Stimulated activated CD8-positive, alpha-beta memory T cell treated with anti-CD3 and anti-CD28 coated beads, Interleukin-2, amount 100 ng/mL, for 48 hours (primary cell): ENCODE results near the gene TANC2.

ENCODE experiments used
- DNase-seq, 2 donors: peaks; one replicate each; pipeline ENCODE4 v3.0.0-alpha.2; 2020; ENCODE audit warnings: low read depth in 2 of 2

TANC2 gene

DNA sequence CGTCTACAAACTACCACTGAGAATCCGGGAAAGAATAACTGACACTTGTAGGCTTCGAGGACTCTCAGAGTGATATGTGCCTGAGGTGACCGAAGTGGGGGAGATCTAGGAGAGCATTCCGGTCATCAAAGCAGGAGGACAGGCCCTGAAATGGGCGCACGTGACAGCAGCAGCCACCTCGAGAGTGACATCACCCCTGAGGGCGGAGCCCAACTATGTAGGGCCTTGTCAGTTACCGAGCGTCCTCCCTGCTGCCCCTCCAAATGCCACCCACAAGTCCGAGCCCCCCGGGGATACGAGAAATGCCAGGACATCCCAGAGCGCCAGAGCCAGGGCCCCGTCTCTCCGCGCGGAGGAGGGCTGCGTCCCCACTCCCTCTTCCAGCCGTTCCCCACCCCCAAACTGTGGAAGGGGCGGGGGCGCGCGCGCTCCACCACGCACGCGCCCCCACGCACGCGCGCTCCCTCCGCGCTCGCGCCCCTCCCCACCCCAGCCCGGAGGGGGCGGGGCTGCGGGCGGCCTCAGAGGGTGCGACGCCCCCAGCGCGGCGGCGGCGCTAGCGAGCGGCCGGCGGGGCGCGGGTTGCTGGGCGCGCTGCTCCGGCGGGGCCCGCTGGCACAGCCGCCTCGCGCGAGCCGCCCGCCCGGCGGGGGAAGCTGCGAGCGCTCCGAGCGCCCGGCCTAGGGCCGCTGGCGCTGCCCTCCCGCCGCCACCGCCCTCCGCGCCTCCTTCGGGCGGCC, at the start of gene TANC2:
Gene TANC2, plus strand, starts transcription at position 550 of the 740 bp plus-strand sequence. CDS start 43,325 bp downstream, outside the sequence.
- DNase-seq: peak; percentile 48 to 56

DNA sequence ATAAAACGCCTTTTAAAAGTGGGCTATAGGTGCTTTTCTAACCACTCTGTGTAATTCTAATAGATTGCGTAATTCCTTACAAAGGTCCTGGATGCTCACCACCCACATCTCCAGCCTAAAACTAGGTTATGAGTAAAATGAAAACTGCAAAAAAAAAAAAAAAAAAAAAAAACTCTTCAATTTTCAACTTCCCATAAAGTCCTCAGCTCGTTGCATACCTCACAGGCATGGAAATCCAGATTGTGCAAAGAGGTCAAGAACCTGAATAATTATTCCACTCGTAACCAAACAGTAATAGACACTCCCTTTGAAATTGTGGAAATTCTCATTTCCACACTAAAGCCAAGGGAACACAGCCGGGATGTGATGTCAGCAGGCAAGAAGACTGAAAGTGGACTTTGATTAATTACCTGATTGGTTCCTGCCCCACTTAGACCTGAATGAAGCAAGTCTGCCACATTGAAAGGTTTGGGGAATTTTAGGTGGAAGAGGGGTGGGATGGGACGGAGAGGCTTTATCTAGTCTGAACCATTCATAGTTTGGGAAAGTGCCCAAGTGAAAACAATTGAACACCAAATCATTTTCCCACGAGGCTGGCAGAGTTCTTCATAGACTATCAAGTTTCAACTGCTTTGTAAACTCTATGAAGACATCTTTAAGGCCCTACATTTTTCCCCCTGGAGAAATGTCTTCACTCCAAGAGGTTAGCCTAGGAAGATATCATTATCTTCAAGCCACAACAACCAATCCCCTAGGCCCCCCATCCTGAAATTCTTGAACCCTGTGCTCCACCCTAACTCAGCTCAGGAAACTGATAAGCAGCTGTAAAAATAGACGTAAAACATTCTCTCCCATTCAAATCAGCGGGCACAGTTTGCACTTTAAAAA, 49.1 kb upstream of the TANC2 start:
- DNase-seq: no peak

DNA sequence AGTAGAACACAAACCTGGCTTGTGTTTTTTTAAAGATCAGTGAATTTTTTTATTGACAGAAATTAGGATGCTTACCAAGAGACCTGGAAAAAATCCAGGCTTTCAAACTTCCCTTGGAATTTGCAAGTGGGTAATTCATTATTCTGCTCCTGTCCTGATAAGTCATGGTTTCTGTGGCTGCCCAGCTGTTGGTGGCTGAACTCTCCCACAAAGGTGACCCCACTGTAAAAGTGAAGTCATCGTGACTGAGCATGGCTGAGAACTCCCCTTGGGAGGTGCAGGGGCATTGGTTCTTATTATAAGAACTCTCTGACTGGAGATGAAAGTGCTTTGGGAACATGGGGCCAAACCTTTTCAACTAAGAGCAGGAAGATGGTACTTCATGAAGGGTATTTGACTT, 46.6 kb upstream of the TANC2 start:
- no peak for DNase-seq

- no peak for DNase-seq
Measured at GRCh38 chr17:62920300-62920699, 45.7 kb upstream of the TANC2 start.

- DNase-seq: no peak
Measured at GRCh38 chr17:62921817-62922216, 44.2 kb upstream of the TANC2 start.

DNA sequence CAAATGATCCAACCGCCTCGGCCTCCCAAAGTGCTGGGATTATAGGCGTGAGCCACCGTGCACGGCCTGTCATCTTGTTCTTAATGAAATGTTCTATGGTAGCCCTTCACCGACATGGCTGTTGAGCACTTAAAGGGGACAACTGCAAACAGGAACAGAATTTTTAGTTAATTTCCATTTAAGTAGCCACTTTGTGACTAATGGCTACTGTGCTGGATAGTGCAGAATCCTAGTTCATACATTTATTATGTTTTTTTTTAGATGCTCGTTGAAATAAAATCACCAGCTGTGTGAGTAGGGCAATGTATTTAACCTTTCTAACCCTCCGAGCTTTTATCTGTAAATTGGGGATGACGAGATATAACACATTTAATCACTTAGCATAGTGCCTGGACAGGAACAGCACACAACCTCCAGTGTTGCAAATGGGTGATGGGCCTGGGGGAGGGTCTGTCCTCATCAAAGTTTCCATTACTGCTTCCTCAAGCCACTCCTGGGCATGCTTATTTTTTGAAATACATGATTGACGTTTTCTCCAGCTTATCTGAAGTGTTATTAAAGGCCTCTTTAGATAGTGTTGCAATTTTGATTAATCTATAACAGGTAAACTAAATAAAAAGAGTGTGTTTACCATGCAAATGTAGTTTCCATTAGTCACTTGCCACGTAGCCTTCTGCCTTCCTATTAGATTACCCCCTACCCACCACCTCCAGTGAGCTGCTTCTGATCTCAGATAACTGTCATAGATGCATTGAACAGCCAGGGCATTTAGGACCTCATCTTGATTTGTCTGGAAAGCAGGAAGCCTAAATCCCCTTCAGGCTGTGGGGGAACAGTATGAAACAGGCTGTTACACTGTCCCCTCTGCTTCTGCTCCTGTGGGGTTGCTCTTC, 42.5 kb upstream of the TANC2 start:
- DNase-seq: no peak

GRCh38 chr17:62925267-62925836, 40.7 kb upstream of the TANC2 start:
- DNase-seq: no peak

DNA sequence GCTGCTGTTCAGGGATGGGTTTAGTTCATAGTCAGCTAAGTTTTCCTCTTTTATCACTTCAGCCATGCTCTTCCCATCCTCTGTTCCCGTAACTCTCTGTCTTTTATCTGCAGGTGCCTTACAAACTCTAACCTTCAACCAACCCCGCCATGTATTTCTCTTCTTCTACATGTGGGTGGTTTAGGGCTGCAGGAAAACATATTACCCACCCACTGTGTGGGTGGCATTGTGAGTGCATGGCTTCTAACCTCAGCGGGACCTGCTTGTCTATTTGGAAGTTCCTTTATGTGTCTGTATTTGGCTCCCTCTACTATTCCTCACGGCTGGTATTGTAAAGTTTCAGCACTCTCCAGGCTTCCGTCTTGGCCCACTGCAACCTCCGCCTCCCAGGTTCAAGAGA, 39.0 kb upstream of the TANC2 start:
- no peak for DNase-seq

GRCh38 chr17:62929320-62929719, 36.7 kb upstream of the TANC2 start:
- no peak for DNase-seq

GRCh38 chr17:62931101-62931500, 34.9 kb upstream of the TANC2 start:
- no peak for DNase-seq

DNA sequence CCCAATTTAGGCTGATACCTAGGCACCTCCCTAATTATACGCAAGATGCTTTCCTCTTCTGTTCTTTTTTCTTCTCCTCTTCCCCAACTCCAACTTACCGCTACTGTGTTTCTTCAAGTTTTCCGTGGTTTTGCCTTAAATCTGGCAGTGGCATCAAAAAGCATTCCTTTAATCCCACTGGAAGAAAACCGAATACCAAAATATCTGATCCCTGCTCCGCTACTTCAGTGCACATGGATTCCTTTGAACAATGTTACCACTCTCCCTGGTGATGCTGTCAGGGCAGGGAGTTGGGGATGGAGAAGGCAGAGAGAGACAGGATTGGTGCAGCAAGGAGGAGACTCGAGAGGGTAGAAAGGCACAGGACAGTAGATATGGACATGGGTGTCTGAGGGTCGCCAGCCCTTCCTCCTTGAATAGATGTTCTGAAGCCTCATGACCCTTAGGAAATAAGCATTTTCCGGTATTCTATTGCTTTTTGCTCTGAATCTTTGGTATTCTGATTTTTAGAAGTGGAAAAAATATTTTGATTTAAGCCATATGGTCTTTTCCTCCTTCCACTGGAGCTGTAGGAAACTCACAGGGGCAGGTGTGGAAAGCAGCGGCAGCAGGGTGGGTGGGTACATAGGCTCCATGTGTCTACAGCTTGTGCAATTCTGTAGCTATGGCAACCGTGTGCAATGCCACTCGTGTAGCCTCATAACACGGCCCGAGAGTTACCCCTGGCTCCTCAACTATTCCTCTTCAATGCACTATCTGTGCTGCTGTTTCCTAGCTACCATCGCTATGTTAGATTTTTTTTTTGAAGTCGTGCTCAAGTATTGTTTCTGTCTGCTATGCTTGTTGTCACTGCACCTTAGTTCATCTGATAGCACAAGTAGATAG, 32.3 kb upstream of the TANC2 start:
- no peak for DNase-seq

GRCh38 chr17:62935098-62935497, 30.9 kb upstream of the TANC2 start:
- no peak for DNase-seq

DNA sequence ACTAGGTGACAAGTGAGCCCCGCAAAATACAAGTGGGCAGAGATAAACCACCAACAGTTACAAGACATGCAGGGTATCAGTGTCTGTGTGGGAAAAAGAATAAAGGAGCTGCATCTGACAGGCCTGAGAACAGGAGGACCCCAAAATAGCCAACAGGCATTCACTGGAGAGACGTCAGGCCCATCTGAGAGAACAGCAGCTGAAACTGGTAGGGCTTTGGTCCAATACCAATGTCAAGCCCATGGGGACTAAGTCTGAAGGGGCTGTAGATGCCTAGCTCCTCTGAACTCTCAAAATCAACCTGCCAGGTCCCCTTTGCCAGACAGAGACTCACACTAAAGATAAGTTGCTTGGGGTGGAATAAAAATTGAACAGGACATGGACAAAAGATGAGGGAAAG, 30.5 kb upstream of the TANC2 start:
- no peak for DNase-seq

- no peak for DNase-seq
Measured at GRCh38 chr17:62937606-62938005, 28.4 kb upstream of the TANC2 start.

GRCh38 chr17:62941358-62941991, 24.6 kb upstream of the TANC2 start:
- DNase-seq: no peak

GRCh38 chr17:62948370-62948769, 17.7 kb upstream of the TANC2 start:
- no peak for DNase-seq

GRCh38 chr17:62949036-62949435, 17.0 kb upstream of the TANC2 start:
- no peak for DNase-seq

DNA sequence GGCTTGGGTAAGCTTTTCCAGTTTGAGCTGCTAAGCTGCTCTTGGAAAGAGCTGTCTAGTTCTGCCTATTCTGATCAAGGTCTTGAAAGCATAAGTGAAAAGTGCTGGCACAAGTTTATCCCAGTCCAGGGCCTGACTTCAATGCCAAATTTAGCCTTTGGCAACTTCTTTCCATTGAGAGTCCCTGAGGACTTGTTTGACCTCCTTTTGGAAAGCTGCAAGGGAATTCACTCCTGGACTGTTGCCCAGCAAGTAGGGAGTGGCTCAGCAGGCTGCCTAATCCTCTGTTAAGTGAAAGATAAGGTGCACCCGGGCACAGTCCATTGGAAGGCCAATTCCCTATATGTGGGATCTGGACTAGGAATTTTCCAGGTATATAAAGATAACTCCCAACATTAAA, 16.0 kb upstream of the TANC2 start:
- no peak for DNase-seq

DNA sequence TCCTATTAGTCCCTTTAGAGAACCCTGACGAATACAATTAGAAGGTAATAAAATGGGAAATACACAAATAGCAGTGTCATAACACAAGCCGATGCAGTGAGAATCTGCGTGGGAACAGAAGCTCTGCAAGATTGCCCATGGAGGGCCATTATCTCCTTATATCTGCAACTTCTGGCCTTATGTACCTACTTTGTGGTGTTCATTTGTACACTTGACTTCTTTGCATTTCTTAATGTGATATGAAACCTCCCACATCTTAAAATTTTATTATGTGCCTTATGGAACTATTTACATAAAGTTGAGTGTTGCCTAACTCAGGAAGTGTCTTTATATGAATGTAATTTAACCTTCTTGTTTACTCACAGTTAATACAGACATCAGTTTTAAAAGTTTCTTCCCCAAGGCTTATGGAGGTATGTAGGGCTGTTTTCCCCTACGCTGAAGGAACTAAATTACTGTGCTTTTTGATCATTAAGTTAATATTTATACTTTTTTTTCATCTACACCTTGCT, 10.1 kb upstream of the TANC2 start:
- DNase-seq: no peak

GRCh38 chr17:62963296-62963695, 2.7 kb upstream of the TANC2 start:
- DNase-seq: no peak
